Dermis blood vessel endothelial cell (primary cell): ENCODE results near the gene SHC4. TPM values are rescaled to one million over a fixed set of nuclear protein-coding genes. Genes with fewer than 3 reads are reported as not detected.
A peak's percentile ranks its signal among the peaks of the same experiment; 100 is the strongest.
"Not testable (repeated sequence)": the region's sequence is repeated elsewhere in the genome, so short reads cannot be mapped to it uniquely, and the experiment has no call there.

Experiments
- DNase-seq: peaks from one replicate; pipeline ENCODE4 v3.0.0; 2010
- total RNA-seq: library from RNA; depleted of rRNA; stranded (reverse); fragments of >200 nt; gene quantifications from 2 replicates; pipeline ENCODE4 v1.2.3, GENCODE V29; 2014

Gene SHC4
- total RNA-seq, 1 donor from 2014 or later: 0.17 TPM

DNA sequence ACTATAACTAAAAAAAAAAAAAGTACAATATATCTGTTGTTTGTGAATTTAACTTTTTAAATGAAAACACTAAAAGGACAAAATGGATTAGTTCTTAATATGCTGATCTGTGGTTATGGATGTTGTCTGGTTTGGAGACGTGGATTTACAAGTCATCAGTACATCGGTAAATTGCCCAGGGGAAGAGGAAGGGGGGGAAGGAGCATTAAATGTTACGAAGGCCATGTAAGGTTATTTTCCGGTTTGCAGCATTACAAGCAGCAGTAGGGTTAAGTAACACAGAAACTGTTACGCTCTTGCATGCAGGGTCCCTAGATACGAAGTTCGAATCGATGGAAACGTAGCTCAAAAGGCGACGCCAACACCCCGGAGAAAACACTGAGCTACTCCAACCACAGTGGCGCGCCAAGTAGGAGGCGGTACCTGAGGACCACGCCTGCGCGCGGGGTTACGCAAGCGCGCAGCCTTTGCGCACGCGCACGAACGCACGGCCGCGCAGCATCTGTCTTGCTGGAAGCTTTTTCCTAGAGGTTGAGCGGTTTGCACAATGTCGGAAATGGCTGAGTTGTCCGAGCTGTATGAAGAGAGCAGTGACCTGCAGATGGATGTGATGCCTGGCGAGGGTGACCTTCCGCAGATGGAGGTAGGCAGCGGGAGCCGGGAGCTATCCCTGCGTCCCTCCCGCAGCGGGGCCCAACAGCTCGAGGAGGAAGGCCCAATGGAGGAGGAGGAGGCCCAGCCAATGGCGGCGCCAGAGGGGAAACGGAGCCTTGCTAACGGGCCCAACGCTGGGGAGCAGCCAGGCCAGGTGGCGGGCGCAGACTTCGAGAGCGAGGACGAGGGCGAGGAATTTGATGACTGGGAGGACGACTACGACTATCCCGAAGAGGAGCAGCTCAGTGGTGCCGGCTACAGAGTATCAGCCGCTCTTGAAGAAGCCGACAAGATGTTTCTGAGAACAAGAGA lies 85.8 kb downstream of the SHC4 start, which contains the start of gene EID1:
Gene EID1 (plus strand): TSS at position 505 of the 966 bp plus-strand sequence. CDS start 43 bp downstream, at position 548.
- peak; percentile 97 for DNase-seq

DNA sequence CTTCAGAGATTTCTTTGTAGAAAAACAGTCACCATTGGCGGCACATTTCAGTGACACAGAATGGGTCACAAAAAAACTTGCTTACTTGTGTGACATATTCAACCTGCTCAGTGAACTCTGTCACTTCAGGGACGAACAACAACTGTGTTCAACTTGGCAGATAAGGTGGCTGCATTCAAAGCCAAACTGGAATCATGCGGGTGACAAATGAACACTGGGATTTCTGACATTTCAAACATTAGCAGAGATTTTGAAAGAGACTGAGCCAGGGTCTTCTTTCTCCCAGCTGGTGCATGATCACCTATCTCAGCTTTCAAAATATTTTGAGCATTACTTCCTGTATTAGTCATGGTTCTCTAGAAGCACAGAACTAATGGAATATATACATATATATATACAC lies 87.7 kb downstream of the SHC4 start:
- no peak for DNase-seq

DNA sequence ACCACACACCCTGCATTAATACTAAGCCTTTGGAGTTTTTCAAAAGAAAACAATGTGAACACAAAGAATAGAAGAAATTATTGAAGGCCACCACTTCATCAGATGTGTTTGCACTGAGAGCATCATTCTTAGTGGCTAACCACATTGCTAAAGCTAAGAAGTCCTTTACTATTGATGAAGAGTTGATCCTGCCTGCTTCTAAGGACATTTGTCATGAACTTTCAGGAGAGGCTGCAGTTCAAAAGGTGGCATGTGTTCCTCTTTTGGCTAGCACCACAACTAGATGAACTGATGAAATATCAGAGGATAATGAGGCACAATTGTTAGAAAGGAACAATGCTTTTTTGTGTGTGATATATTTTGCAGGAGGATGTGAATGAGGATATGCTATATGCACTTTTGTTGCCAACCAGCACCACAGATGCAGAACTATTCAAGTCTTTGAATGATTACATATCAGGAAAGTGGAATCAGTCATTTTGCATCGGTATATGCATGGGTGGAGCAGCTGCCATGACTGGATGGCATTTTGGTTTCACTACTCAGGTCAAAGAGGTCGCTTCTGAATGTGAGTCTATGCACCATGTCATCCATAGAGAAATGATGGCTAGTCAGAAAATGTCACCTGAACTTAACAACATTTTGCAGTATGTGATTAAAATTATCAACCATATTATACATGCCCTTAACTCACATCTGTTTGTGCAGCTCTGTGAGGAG lies 88.3 kb downstream of the SHC4 start:
- DNase-seq: no peak

DNA sequence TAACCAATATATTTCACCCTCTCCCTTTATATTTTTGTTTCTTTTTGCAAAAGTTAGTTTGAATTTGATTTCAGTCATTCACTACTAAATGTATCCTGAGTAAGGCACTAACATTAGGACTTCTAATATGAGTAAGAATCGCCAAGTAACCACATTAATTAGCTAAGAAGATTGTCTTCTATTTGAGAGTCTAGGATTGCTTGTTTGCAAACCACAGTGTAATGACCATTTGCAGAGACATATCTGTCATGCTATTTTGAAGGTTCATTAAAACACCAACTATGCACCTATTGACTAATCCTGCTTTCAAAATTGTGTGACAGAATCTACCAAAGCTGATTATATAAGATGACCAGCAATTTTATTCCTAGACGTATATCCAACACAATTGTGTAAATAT lies 91.1 kb downstream of the SHC4 start:
- DNase-seq: no peak

DNA sequence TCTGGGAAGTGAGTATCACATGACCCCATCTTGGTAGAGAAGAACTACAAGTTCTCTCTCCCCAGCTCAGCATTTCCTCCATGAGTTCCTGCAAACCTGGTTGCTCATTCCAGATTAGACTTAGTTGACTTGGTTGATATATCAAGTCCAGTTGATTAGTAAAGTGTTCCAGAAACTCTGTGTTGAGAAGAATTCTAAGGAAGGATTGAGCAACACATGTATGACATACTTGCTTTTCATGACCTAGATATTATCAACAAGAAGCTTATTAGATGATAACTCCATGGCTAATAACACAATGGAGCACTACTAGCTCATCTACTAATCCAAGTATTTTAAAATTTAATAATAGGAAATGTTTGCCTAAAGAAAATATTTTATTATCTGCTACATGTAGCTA lies 92.2 kb downstream of the SHC4 start:
- no peak for DNase-seq

DNA sequence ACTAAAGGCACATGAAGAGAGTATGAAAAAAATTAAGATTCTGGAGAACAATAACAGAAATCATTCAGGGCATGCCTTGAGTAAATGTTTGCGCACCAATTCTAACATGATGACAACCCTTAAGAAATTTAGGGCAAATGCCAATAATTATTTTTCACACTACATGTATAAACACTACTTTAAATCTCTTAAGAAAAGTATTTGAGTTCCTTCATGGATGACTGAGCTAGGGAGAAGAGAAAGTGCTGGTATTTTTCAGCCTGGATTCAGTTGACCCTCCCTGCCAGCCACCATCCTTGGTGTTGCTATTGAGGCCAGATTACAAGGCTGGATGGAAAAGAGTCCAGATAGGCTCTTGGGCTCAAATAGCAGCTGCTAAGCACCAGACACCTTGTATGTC lies 93.8 kb downstream of the SHC4 start:
- no peak for DNase-seq

DNA sequence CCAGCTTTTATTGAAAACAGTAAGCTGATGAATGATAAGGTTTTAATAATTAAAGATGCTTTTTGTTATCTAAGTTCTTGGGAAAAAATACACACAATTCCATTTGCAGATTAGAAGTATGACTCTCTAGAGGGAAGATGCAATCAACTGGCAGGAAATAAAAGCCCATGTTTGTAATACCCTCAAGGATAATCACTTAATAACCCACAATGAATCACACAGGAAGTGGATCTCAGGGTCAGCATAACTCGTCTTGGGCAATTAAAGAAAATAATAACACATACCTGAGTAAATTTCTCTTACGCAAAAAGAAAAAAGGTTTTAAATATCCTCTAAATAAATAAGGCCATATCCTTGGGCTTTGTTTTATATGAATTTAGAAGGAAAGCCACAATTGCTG lies 95.2 kb downstream of the SHC4 start:
- DNase-seq: peak; percentile 59

DNA sequence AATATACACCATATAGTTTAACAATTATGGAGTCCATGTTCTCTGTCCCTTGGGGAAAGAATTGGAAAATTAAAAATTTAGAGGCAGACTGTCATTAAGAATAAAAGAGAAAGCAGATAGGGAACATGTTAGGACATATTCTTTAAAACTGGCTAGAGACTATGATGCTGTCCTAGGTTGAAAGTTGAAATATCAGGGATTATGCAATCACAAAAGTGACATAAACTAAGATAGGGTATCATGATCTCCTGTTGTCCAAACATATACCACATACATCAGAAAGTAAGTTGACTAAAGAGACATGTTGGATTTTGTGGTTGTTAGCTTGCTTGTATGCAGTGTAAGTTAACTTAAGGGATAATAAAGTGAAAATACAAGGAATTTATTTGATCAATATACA lies 95.7 kb downstream of the SHC4 start:
- no peak for DNase-seq

DNA sequence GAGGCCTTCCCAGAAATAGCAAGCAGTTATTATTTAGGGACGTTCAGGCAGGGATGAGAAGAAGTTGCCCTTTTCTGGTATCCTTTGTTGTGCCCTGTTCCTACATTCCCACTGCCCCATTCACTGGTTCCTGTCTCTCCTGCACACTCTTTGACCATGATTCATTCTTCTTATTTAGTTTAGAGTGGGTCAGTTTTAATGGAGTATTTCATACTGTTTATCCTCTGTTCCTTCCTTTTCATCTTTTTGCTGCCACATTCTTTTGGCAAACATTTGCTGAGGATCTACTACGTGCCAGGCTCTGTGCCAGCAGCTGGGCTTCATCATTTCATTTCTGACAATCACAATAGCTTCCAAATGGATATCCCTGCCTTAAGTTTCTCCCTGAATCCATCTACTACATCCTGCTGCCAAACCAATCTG lies 97.6 kb downstream of the SHC4 start:
- DNase-seq: peak; percentile 12

DNA sequence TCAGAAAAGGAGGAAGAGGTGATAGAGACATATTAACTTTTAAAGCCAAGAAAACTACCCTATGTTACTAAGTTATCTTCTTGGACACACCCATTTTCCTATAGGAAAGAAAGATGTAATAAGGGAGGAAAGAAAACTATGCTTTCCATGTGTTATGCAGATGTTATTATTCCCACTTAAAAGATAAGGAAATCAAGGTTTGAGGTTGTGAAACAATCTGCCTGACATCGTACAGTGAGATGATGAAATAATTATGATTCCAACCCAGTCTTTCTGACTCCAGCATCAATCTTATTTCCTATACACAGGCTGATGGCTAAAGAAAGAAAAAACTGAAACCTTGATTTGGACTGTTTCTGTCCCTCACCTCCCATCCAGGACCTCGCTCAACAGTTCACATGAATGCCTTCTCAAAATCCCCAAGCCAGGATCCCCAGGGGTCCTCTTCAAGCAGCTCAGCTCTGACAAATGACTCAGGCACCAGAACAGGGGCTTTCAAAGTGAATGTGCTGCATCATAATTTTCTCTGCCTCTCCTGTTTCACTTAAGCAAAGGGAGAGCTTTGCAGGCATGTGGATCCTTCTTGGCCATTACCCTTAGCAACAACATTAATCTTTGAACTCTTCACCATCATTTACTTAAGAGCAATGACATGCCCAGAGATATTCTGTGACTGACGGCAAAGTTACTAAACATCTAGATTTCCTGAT lies 98.2 kb downstream of the SHC4 start:
- DNase-seq: no peak

DNA sequence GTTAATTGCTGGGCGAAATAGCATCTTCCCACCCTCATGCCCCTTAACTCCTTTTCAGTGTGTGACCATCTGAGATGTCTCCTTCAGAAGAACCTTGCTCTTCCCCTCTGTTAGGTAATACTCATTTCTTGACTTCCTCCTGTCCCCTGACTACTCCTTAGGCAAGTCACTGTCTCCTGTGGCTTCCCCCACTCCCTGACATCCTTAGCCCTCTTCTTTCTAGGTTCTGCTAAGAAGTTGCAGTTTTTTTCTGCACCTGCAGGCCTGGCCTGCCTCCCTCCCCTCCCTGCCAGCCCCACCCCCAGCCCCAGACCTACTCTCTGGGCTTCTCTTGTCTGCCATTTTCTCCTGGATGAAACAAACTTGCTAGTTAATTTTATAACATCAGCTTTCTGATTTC lies 101.0 kb downstream of the SHC4 start:
- DNase-seq: no peak

DNA sequence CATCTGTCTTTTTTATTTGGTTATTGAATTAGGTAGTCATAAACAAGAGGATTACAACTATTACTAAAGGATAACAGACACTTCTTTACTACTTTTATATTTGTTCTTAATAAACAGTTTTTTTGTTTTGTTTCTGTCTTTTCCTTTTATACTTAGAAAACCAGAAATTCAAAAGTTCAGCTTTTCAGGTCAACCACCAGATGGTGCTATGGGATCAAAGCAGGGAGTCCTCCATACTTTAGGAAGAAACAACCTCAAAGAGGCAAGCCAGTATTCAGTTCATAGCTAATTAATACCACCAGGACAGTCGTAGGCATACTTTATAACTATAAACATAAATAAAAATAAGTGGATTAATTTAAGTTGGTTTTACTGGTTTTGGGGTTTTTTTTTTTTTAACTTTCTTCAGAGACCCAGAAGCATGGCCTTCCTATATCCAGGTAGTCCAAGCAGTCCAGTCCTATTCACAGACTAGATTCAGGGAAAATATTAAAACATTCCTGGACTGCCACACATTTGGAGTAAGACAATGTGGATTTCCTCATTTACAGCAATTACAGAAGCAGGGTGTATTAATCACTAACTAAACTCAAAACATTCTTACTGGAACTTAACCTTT lies 101.8 kb downstream of the SHC4 start:
- DNase-seq: peak; percentile 81

DNA sequence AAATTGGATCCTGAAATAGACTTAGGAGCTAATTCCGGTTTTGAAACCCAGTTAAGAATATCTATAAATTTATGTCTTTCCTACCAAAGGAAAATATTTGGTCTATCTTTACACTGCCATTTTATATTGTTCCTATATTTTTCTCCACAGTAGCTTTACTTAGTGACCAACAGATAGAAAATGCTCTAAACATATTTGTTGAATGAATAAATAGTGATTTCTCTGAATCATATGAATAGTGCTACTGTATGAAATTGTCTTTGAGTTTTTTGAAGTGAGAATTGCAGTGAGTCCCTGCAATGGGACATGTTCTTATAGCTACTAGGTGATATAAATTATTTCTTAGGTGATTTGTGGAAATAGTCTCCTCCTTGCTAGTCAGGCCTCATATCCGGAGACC lies 104.3 kb downstream of the SHC4 start:
- no peak for DNase-seq

DNA sequence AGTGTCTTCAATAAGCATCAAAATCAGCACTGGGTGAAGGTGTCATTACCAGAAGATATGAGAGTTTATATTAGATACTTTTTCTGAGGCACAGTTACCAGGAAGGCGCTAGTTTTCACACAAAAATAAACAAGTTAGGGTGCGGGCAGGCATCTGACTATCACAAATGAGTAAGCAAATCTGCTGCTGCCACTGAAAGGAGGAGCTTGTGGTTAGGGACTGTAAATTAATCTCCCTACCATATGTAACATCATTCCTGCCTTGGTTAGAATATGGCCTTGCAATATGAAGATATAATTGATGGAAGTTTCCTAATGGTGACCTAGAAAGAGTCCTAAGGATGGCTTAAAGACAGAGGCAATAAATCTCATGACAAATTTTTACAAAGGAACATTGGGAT lies 105.3 kb downstream of the SHC4 start:
- no peak for DNase-seq

DNA sequence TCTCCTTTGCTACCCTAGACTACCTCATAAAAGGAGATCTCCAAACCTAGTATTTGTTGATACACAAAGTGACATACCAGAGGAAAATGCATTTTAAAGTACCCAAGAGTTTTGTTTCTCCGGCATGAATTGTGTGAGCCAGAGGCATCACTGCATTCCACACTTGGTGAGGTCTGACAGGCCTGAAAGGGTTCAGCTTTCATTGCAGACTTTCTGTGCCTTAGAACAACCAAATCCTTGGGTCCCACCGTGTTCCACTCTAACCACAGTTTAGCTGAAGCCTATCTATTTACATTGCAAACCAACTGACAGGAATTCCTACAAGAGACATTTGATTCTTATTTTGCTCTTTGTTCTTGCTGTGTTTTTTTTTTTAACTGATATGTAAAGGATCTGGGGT lies 106.8 kb downstream of the SHC4 start:
- DNase-seq: no peak

DNA sequence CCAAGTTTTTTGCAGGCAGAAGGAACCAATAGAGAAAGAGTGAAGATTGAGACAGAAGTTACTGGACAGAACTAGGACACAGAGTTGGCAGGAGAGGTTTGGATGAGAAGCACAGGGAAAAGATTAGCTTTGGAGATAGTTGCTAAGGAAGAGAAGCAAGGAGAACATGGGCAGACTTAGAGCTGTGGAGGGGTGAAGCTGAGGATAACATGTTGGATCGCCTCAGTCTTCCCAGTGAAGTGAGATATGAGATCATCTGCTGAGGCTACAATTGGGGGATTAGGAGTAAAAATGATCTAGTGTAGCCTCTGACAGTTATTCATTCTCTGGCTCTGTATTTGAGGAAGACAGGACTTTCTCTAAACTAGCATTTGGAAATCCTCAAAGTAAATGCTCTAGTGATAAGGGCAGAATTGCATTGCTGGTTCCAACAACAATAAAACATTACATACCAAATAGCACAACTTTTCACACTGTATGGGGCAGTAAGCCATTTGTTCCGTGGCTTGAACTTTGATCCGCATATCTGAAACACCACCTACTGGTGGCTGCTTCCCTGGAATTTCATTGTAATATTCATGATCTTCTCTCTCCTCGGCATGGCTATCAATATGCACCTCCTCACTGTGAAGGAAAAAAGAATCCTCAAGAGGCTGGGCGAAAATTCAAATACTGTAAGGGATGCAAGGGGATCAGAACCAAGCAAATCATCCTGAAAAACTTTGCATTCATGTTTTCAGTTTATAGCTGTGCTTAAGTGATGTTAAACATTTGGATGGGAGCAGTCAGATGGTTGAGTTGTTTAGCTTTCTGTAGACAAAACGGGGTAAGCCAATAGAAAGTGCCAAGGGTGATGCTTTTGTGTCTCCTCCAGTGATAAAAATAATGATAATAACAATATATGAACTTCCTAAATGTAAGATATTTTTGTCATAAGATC lies 107.9 kb downstream of the SHC4 start:
- peak; percentile 66 for DNase-seq

DNA sequence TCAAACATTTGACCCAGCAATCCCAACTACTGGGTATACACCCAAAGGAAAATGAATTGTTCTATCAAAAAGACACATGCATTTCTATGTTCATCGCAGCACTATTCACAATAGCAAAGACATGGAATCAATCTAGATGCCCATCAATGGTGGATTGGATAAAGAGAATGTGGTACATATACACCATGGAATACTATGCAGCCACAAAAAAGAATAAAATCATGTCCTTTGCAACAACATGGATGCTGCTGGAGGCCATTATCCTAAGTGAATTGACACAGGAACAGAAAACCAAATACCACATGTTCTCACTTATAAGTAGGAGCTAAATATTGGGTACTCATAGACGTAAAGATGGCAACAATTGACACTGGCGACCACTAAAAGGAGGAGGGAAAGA lies 109.3 kb downstream of the SHC4 start:
- not testable (repeated sequence) for DNase-seq

DNA sequence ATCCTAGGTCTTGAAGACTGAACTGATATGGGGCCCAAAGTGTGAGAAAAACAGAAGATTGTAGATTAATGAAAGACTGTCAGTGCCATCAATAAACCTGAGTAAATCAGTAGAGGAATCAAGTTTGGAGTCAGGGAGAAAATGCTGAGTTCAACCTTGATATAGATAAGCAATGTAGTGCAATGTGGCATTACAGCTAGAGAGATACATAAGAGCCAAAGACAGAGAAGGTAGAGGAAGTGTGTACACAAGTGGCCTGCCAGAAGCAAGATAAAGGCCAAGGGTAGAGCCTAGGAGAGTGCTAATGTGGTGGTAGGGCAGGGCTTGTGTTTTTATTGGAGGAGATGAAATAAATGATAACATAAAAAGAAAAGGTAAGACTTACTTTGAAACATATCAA lies 111.8 kb downstream of the SHC4 start:
- no peak for DNase-seq

DNA sequence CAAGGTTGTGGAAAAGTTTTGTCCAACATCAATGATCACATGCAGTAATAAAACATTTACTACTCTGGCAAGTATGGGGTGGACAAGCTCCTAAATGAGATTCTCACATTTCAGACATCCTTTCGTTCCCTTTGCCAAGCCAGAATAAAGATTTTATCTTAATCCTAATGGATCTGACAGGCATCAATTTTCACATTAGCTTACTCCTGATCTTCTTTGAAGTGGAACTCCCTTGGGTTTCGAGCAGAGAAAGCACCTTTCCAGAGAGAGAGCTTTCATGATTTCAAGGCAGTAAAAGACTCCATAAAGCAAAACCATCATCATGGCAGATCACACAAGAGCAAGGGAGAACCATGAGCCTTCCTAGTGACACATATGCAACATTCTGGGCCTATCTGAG lies 113.1 kb downstream of the SHC4 start:
- DNase-seq: no peak

DNA sequence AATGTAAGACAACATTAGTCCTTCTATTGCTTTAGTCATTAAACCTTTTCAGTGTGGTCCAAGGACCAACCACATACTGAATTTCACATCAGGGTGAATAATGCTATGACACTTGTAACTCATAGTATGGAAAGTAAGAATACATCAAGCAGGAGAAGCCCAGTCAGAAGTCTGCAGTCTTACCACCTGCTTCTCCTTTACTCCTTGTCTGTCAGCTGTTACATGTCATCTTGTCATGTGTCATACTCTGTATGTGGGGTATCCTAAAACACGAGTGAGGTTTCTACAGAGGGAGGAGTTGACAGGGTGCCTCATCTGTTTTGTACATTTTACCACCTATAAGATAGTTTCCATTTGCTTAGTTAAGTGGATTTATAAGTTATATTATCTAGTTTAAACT lies 118.6 kb downstream of the SHC4 start:
- DNase-seq: no peak

DNA sequence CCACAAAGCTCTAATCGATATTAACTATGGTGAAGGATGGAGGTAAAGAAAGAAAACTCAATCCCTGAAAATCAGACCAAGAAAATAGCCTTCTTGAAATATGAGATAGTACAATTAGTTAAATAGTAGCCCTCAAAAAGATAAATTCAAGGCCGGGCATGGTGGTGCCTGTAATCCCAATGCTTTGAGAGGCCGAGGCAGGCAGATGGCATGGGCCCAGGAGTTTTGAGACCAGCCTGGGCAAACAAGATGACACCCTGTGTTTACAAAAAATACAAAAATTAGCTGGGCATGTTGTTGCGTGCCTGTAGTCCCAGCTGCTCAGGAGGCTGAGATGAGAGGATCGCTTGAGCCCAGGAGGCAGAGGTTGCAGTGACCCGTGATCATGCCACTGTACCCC lies 121.2 kb downstream of the SHC4 start:
- DNase-seq: no peak

DNA sequence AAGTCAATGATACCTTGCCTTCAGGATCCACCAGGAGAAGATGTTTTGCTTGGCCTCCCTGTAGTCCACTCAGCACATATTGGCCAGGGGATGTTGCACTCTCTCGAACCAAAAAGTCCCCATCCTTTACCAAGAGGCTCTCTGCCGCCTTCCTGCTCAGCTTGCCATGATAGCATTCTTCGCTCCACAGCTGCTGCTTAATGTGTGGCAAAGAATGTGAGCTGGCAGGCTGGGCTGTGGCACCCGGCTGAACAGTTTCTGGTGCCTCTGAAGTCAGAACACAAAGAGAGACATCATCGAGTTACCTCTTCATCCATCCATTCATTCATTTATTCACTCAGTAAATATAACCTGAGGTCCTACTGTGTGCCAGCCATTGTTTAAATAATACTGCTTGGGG lies 129.0 kb downstream of the SHC4 start:
- no peak for DNase-seq
